GM23338 (cell line): ENCODE data around the gene SEMG2. TPM values are rescaled to one million over a fixed set of nuclear protein-coding genes. Genes with fewer than 3 reads are reported as not detected.

Experiments used
- ATAC-seq: fragments of 200-7000 bp; cut with Tn5 transposase; 3 replicates; pipeline ENCODE4 v1.9.1; 2020
- DNase-seq: peaks from one replicate; pipeline ENCODE4 v3.0.0-alpha.2; 2015; ENCODE audit warnings: low spot score
- H2AFZ ChIP-seq: fragments of 200-600 bp; sonication (generic); 2 replicates; pipeline ENCODE4 v1.8.0; 2016; ENCODE audit warnings: antibody characterized with exemption, mild to moderate bottlenecking, moderate library complexity
- H3F3A ChIP-seq: fragments of 200-600 bp; sonication (generic); replicated peaks from 2 replicates; pipeline ENCODE4 v1.8.0; 2017; ENCODE audit warnings: antibody characterized with exemption, mixed run types, low read depth
- H3K27ac ChIP-seq: fragments of 200-600 bp; sonication (generic); 2 replicates; pipeline ENCODE4 v1.6.1; 2016; ENCODE audit warnings: low read depth
- H3K27me3 ChIP-seq: fragments of 200-600 bp; sonication (generic); 2 replicates; pipeline ENCODE4 v1.8.0; 2016; ENCODE audit warnings: mild to moderate bottlenecking, mixed run types, moderate library complexity; ENCODE audit not compliant: insufficient read depth
- H3K36me3 ChIP-seq: fragments of 200-600 bp; sonication (generic); 2 replicates; pipeline ENCODE4 v1.8.0; 2016; ENCODE audit warnings: mild to moderate bottlenecking; ENCODE audit not compliant: insufficient read depth
- H3K4me1 ChIP-seq: fragments of 200-600 bp; sonication (generic); 2 replicates; pipeline ENCODE4 v1.8.0; 2016; ENCODE audit warnings: mild to moderate bottlenecking, moderate library complexity; ENCODE audit not compliant: insufficient read depth
- H3K4me2 ChIP-seq: fragments of 200-600 bp; sonication (generic); 2 replicates; pipeline ENCODE4 v1.7.1; 2017; ENCODE audit warnings: mixed run types
- H3K4me3 ChIP-seq: fragments of 200-600 bp; sonication (generic); 2 replicates; pipeline ENCODE4 v1.6.1; 2016; ENCODE audit warnings: mixed run types
- H3K79me2 ChIP-seq: fragments of 200-600 bp; sonication (generic); replicated peaks from 2 replicates; pipeline ENCODE4 v1.8.0; 2017; ENCODE audit warnings: mild to moderate bottlenecking; ENCODE audit not compliant: insufficient read depth
- H3K9me2 ChIP-seq: fragments of 200-600 bp; sonication (generic); 2 replicates; pipeline ENCODE4 v1.8.0; 2017; ENCODE audit not compliant: insufficient read depth
- H4K20me1 ChIP-seq: fragments of 200-600 bp; sonication (generic); replicated peaks from 2 replicates; pipeline ENCODE4 v1.8.0; 2017; ENCODE audit warnings: mild to moderate bottlenecking; ENCODE audit not compliant: insufficient read depth
- H3K27ac Mint-ChIP-seq: 2 replicates; pipeline ENCODE4 v1.8.0; 2020; ENCODE audit warnings: inconsistent platforms, mild to moderate bottlenecking, moderate library complexity, mixed read lengths
- H3K27me3 Mint-ChIP-seq: 3 replicates; pipeline ENCODE4 v1.8.0; 2022; ENCODE audit warnings: low read depth, mild to moderate bottlenecking, moderate library complexity, mixed read lengths, inconsistent platforms; ENCODE audit not compliant: insufficient read depth, poor library complexity
- H3K36me3 Mint-ChIP-seq: 3 replicates; pipeline ENCODE4 v1.8.0; 2021; ENCODE audit warnings: low read depth, mild to moderate bottlenecking, inconsistent platforms, moderate library complexity, mixed read lengths
- H3K4me1 Mint-ChIP-seq: 3 replicates; pipeline ENCODE4 v1.8.0; 2020; ENCODE audit warnings: mild to moderate bottlenecking, inconsistent platforms, mixed read lengths
- H3K4me3 Mint-ChIP-seq: 3 replicates; pipeline ENCODE4 v1.8.0; 2021; ENCODE audit warnings: moderate library complexity, mild to moderate bottlenecking, inconsistent platforms, mixed read lengths
- H3K9me3 Mint-ChIP-seq: 3 replicates; pipeline ENCODE4 v1.8.0; 2020; ENCODE audit warnings: moderate library complexity, mild to moderate bottlenecking, inconsistent platforms, mixed read lengths
- STAT1 ChIP-seq: IDR thresholded peaks from one replicate; pipeline ENCODE4 v1.6.1; 2016; ENCODE audit warnings: antibody characterized with exemption; ENCODE audit not compliant: unreplicated experiment
- ZNF114 ChIP-seq: fragments of 250-450 bp; sonication (Bioruptor Pico); IDR thresholded peaks from 2 replicates; pipeline ENCODE4 v1.5.0; 2020; ENCODE audit warnings: mild to moderate bottlenecking, moderate library complexity
- ZNF331 ChIP-seq: fragments of 250-450 bp; sonication (Bioruptor Pico); IDR thresholded peaks from 2 replicates; pipeline ENCODE4 v1.5.0; 2020; ENCODE audit warnings: low read depth, mild to moderate bottlenecking, moderate library complexity
- polyA plus RNA-seq: library from polyadenylated mRNA; unstranded; fragments of >200 nt; fragmentation: Nextera tagmentation; extraction: Ambion mirVana; gene quantifications from 2 replicates; pipeline ENCODE4 v1.2.1, GENCODE V29; 2016
- total RNA-seq: library from RNA; depleted of rRNA; stranded (reverse); fragments of >200 nt; shearing (Covaris generic); gene quantifications from 2 replicates; pipeline ENCODE4 v1.2.3, GENCODE V29; 2014
- TF ChIP-seq, protein P1 (sequence below): IDR thresholded peaks from 2 replicates; pipeline ENCODE4 v1.6.1; 2016; ENCODE audit warnings: antibody characterized with exemption
- TF ChIP-seq, protein P2 (sequence below): fragments of 250-450 bp; sonication (Bioruptor Pico); IDR thresholded peaks from 2 replicates; pipeline ENCODE4 v1.5.0; 2020; ENCODE audit warnings: mild to moderate bottlenecking, moderate library complexity

SEMG2 gene
- total and polyA plus RNA-seq, 2 experiments from 2014 or later = not detected

DNA sequence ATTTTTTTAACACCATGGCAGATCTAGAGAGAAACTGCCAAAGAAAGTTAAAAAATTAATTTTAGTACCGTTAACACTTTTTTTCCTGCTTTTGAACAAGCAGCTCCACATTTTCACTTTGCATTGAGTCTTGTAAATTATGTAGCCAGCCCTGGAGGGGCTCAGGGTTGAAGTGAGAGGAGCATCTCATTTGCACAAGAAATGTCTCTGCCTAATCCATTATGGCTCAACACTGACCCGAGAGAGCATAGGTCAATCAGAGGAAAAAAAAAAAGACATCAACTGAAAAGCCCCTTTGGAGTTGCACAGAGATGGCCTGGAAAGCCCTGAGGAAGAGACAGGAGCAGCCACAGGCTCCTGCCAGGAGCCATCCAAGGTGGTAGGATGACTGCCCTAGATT is 37.5 kb downstream of the SEMG2 start:
- H3K4me1 ChIP-seq = peaks cover 7% of the 10 kb centered on the region
- H3K4me2 ChIP-seq = peak overlapping the region; percentile 34
- H3K27ac Mint-ChIP-seq = no peak overlapping the region
- H3K36me3 ChIP-seq = no peaks in the 10 kb centered on the region
- H4K20me1 ChIP-seq = no peaks in the 10 kb centered on the region
- H3K4me3 ChIP-seq = no peak overlapping the region
- peaks cover 3% of the 10 kb centered on the region; the same call in 1 of the 2 replicates for H3K9me2 ChIP-seq
- no peaks in the 10 kb centered on the region for H3K79me2 ChIP-seq
- TF ChIP-seq ZNF114 (CRISPR knock-in tag) (no peak), STAT1 (no peak), ZNF331 (CRISPR knock-in tag) (no peak)
- TF ChIP-seq, protein P1, sequence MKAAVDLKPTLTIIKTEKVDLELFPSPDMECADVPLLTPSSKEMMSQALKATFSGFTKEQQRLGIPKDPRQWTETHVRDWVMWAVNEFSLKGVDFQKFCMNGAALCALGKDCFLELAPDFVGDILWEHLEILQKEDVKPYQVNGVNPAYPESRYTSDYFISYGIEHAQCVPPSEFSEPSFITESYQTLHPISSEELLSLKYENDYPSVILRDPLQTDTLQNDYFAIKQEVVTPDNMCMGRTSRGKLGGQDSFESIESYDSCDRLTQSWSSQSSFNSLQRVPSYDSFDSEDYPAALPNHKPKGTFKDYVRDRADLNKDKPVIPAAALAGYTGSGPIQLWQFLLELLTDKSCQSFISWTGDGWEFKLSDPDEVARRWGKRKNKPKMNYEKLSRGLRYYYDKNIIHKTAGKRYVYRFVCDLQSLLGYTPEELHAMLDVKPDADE = no peak
- TF ChIP-seq, protein P2, sequence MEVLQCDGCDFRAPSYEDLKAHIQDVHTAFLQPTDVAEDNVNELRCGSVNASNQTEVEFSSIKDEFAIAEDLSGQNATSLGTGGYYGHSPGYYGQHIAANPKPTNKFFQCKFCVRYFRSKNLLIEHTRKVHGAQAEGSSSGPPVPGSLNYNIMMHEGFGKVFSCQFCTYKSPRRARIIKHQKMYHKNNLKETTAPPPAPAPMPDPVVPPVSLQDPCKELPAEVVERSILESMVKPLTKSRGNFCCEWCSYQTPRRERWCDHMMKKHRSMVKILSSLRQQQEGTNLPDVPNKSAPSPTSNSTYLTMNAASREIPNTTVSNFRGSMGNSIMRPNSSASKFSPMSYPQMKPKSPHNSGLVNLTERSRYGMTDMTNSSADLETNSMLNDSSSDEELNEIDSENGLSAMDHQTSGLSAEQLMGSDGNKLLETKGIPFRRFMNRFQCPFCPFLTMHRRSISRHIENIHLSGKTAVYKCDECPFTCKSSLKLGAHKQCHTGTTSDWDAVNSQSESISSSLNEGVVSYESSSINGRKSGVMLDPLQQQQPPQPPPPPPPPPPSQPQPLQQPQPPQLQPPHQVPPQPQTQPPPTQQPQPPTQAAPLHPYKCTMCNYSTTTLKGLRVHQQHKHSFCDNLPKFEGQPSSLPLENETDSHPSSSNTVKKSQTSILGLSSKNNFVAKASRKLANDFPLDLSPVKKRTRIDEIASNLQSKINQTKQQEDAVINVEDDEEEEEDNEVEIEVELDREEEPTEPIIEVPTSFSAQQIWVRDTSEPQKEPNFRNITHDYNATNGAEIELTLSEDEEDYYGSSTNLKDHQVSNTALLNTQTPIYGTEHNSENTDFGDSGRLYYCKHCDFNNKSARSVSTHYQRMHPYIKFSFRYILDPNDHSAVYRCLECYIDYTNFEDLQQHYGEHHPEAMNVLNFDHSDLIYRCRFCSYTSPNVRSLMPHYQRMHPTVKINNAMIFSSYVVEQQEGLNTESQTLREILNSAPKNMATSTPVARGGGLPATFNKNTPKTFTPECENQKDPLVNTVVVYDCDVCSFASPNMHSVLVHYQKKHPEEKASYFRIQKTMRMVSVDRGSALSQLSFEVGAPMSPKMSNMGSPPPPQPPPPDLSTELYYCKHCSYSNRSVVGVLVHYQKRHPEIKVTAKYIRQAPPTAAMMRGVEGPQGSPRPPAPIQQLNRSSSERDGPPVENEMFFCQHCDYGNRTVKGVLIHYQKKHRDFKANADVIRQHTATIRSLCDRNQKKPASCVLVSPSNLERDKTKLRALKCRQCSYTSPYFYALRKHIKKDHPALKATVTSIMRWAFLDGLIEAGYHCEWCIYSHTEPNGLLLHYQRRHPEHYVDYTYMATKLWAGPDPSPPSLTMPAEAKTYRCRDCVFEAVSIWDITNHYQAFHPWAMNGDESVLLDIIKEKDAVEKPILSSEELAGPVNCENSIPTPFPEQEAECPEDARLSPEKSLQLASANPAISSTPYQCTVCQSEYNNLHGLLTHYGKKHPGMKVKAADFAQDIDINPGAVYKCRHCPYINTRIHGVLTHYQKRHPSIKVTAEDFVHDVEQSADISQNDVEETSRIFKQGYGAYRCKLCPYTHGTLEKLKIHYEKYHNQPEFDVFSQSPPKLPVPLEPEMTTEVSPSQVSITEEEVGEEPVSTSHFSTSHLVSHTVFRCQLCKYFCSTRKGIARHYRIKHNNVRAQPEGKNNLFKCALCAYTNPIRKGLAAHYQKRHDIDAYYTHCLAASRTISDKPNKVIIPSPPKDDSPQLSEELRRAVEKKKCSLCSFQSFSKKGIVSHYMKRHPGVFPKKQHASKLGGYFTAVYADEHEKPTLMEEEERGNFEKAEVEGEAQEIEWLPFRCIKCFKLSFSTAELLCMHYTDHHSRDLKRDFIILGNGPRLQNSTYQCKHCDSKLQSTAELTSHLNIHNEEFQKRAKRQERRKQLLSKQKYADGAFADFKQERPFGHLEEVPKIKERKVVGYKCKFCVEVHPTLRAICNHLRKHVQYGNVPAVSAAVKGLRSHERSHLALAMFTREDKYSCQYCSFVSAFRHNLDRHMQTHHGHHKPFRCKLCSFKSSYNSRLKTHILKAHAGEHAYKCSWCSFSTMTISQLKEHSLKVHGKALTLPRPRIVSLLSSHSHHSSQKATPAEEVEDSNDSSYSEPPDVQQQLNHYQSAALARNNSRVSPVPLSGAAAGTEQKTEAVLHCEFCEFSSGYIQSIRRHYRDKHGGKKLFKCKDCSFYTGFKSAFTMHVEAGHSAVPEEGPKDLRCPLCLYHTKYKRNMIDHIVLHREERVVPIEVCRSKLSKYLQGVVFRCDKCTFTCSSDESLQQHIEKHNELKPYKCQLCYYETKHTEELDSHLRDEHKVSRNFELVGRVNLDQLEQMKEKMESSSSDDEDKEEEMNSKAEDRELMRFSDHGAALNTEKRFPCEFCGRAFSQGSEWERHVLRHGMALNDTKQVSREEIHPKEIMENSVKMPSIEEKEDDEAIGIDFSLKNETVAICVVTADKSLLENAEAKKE = no peak
- H2AFZ ChIP-seq = peak overlapping the region; percentile 83
- no peaks in the 10 kb centered on the region for H3K27me3 Mint-ChIP-seq
- ATAC-seq (peak; percentile 70), DNase-seq (no peak)
- no peaks in the 10 kb centered on the region for H3K27me3 ChIP-seq
- no peaks in the 10 kb centered on the region for H3K9me3 Mint-ChIP-seq
- peaks cover 9% of the 10 kb centered on the region for H3K4me1 Mint-ChIP-seq
- H3K27ac ChIP-seq = no peak overlapping the region
- no peaks in the 10 kb centered on the region for H3F3A ChIP-seq
- H3K4me3 Mint-ChIP-seq = no peak overlapping the region
- H3K36me3 Mint-ChIP-seq = no peaks in the 10 kb centered on the region
